ENCODE measurements around the gene DDAH2. TPM values are rescaled to one million over a fixed set of nuclear protein-coding genes. Genes with fewer than 3 reads are reported as not detected.
A peak's percentile ranks its signal among the peaks of the same experiment; 100 is the strongest.

Gene DDAH2
- total RNA-seq, 1 donor from 2014 or later = 69.9 TPM

- DNase-seq (ENCODE audit: low spot score) = no peak
- intact Hi-C loops (cut with DNase I) = loop anchor here (2.0 kb wide), 1 partner anchor 27 kb away; the partner anchor contains the start of gene DDAH2
Observed at GRCh38 chr6:31701666-31702404, 27.3 kb downstream of the DDAH2 start.

- DNase-seq (ENCODE audit: low spot score) = no peak
- intact Hi-C loops (cut with DNase I) = no loop called here
Observed at GRCh38 chr6:31700740-31701401, 28.2 kb downstream of the DDAH2 start.

GRCh38 chr6:31697555-31697954 lies 31.5 kb downstream of the DDAH2 start:
- intact Hi-C loops (cut with DNase I) = no loop called here
- no peak for DNase-seq (ENCODE audit: low spot score)

DNA sequence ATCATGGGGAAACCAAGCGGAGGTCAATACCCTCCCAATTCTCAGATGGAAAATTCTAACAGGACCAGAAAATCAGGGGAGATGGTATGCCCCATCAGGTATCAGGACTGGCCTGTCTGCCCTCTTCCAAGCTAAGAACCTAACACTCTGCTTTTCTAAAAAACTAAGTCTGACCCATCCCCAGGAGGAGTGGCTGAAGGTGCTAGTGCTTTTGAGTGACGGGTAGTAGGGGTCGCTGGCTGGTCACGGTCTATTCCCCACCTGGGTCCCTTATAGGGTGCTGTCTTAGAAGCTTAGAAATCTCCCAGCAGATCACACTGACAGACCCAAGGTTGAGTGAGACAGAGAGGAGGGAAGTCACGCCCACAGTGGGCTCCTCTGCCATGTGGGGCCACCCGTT lies 35.6 kb downstream of the DDAH2 start:
- intact Hi-C loops (cut with DNase I) = no loop called here
- DNase-seq (ENCODE audit: low spot score) = no peak

GRCh38 chr6:31692886-31693285 lies 36.2 kb downstream of the DDAH2 start:
- intact Hi-C loops (cut with DNase I) = no loop called here
- no peak for DNase-seq (ENCODE audit: low spot score)

DNA sequence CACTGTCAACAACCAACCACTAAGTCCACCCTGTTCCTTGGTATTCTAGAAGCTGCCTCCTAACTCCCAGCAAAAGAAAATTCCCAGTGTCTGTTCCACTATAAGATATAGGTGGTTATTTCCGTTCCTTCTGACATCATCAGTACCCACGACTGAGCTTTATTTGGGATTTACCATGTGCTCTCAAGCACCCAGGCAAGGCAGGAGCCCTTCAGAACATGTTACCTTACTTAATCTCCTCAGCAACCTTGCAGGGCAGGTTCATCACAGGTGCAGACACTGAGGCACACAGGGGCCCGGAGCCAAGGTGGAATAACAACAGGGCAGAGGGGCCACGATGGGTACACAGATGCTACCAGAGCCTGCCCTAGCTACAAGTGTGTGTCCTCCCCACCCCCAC lies 36.7 kb downstream of the DDAH2 start:
- DNase-seq (ENCODE audit: low spot score) = no peak
- intact Hi-C loops (cut with DNase I) = no loop called here

DNA sequence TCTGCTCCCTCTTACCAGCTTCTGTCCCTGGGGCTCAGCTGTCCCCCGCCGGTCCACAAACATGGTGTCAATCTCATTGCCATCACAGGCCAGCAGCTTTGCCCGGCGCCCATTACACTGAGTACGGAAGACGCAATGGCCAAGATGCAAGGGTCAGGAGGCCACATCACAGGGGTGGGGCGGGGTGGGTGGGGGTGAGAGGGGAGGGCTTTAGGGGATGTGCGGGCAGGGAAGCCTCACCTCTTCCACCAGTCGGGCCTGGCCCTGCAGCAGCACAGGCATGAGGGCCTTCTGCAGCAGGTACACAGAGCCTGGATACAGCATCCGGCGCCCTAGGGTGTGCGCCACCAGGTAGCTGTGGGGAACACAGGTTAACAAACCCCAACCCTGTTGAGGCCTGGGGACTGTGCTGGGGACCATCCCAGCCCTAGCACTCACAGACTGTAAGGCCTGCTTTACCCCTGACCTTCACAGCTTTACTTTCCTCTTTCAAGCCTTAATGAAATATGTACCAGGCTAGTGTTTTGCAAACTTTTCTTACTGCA lies 37.5 kb downstream of the DDAH2 start:
- intact Hi-C loops (cut with DNase I) = no loop called here
- no peak for DNase-seq (ENCODE audit: low spot score)

- intact Hi-C loops (cut with DNase I) = no loop called here
Observed at GRCh38 chr6:31691078-31691463, 38.0 kb downstream of the DDAH2 start.

GRCh38 chr6:31690231-31691077 lies 38.6 kb downstream of the DDAH2 start:
- intact Hi-C loops (cut with DNase I) = no loop called here
- DNase-seq (ENCODE audit: low spot score) = no peak

More at GRCh38 chr6:31691078-31691463, 38.0 kb downstream of the DDAH2 start:
- DNase-seq (ENCODE audit: low spot score) = no peak

DNA sequence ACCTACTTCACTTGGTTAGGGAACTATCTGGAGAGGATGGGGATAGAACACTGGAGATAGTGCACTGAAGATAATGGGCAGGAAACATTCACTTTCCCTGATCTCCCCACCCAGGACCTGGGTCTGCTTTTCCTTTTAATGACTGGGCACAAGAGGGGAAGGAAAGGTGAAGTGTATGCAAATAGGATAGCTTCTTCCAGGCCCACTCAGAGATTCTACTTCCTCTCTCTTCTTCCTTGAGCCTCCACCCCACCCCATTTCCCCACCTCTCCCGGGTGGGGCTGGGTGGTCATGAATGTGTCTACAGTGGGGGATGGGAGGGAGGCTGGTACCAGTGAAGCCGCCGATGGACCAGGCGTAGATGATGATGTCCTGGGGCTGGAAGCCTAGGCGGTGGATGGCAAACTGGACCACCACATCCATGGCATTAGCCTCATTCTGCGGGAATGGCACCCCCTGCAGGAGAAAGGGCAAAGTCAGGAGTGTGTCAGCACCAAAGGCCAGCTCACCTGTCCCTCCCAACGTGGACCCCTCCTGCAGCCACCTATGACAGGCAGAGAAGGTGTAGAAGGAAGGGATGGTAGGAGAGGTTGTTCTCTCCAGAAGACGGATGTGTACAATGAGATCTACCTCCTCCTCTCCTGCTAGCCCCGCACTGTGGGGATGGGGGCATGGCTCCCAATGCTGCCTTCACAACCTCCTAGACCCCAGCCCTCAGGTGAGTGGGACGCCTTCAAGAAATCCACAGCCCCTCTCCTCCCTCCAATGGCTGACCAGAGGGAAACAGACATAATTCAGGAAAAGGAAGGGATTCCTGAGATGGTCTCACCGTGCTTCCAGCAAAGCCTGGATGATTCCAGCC lies 39.6 kb downstream of the DDAH2 start:
- DNase-seq (ENCODE audit: low spot score) = no peak
- intact Hi-C loops (cut with DNase I) = loop anchor here (10.0 kb wide), 1 partner anchor 175 kb away; the partner anchor contains the start of gene NEU1

DNA sequence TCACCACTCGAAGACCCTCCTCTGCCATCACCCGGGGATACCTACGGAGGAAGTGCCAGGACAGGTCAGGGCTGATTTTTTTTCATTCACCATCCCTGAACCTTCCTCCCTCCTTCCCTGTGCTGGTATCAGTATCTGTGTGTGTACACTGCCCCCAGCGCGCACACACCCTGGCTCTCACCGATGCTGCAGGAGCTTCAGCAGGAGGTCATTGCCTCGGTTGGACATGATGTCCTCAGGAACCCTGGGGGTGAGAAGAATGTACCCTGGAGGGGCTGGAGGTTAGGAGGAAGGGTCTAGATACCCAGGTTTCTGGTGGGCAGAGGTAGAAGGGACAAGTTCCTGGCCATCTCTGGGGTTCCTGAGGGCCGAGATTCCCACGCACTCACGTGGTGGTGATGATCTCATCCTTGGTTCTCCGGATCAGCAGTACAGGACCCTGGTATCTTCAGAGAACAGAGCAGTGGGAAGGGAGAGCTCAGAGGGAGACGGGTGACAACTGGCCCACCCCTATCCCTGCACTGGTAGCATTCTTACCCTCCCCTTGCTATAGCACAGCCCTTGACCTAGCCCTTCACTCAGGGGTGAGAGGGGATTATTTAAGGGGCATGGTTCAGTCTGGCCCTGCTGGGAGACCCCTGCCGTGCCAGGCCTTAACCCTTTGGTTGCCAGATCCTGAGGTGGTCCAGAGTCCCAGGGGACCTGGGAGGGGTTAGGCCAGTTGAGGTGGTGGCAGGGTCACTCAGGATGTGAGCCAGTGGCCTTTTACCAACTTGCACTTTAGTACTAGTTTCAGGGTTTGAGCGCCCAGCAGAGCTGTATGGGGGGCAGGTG lies 41.0 kb downstream of the DDAH2 start:
- no peak for DNase-seq (ENCODE audit: low spot score)
- intact Hi-C loops (cut with DNase I) = loop anchor here (10.0 kb wide), 1 partner anchor 177 kb away; the partner anchor contains the start of gene NEU1

- no peak for DNase-seq (ENCODE audit: low spot score)
- intact Hi-C loops (cut with DNase I) = loop anchor here (10.0 kb wide), 1 partner anchor 177 kb away; the partner anchor contains the start of gene NEU1
Observed at GRCh38 chr6:31687321-31687720, 41.8 kb downstream of the DDAH2 start.

GRCh38 chr6:31686483-31686882 lies 42.6 kb downstream of the DDAH2 start:
- intact Hi-C loops (cut with DNase I) = loop anchor here (10.0 kb wide), 1 partner anchor 178 kb away; the partner anchor contains the start of gene NEU1

DNA sequence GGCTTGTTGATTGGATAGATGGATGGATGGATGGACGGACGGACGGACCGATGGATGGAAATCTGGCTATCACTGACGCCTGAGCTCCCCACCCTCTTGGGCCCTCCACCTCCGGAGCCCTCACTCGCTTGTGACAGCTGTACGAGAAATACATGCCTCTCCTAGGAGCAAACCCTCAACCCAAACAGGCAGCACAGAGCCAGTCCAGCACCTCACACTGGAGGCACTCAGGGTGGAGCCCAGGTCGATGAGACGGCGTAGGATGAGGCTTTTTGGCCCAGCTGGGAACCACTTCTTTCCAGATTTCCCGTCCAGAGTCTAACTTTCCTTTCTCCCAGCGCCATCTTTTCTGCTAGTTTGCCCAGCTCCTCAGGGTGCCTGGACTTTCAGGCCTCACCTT lies 45.5 kb downstream of the DDAH2 start:
- intact Hi-C loops (cut with DNase I) = loop anchor here (5.0 to 10.0 kb wide), 3 partner anchors 181 to 269 kb away; partner anchors contain the start of genes EHMT2 and NEU1
- no peak for DNase-seq (ENCODE audit: low spot score)

More at GRCh38 chr6:31686483-31686882, 42.6 kb downstream of the DDAH2 start:
- DNase-seq (ENCODE audit: low spot score) = no peak

DNA sequence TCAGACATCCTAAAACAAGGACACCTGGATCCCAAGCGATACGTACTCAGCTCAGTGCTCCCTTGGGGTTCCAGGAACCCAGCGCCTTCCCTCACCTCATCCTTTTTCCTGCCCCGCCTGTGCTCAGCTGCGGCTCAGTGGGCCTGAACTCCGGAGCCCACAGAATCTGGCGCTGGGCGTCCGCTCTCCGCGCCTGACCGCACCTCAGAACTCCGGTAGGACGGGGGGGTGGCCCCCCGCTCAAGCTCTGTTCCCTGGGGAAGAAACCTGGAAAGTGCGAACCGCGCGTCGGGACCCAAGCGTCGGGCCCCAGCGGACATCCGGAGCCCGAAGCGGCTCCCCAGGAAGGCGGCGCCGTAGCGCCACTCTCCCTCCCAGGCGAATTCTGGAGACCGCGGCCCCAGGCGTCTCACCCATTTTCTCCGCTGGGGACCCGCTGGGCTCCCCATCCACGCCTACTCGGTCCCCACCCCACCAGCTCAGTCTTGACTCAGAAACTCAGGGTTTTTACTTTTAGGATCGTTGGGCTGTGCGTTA lies 47.9 kb downstream of the DDAH2 start:
- intact Hi-C loops (cut with DNase I) = loop anchor here (2.0 to 10.0 kb wide), 5 partner anchors 86 to 271 kb away; partner anchors contain the start of genes EHMT2 and NEU1
- no peak for DNase-seq (ENCODE audit: low spot score)

DNA sequence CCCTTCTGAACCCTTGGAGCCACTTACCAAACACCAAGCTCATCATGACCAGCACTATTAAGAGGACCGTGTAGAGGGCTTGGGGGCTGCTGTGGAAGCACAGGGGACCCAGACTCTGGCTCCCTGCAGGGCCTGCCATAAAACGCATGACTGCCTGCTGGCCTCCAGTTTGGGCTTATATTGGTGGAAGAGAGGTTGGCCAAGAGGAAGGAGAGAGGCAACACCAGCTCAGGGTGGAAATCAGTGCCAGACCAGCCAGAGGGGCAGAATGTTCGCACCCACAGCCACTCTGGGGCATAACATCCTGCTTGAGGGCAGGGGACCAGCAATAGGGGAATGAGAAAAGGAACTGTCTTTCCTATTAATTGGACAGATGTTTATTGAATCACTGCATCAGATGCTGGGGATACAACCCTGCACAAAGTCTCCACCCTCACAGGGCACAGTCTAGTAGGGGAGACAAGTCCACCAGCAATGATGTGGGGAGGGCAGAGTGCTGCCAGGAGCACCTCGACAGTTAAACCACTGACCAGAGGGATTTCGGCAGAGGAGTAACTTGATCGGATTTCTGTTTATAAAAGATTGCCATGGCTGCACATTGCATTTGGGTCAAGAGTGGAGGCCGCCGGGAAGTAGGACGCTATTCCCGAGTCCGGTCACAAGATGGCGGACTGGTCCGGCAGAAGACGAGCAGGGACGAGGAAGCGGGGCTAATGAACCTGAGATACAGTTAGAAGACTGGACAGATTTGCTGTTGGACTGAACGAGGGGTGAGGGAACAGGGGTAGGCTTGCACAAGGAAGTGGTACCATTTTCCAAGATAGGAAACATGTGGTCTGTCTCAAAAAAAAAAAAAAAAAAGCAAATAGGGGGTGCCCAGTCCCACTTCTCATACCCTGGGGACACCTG lies 48.6 kb downstream of the DDAH2 start, which contains the start of gene LY6G5C:
LY6G5C (minus strand) TSS at position 842 of the 909 bp plus-strand sequence; CDS start at position 148, 694 bp downstream.
- intact Hi-C loops (cut with DNase I) = loop anchor here (2.0 to 10.0 kb wide), 5 partner anchors 86 to 272 kb away; partner anchors contain the start of genes EHMT2 and NEU1
- DNase-seq (ENCODE audit: low spot score) = peak; percentile 93
